IMR-90 (cell line): ENCODE results near the gene PPM1K. TPM values are rescaled to one million over a fixed set of nuclear protein-coding genes. Genes with fewer than 3 reads are reported as not detected.

Experiments used
- ATAC-seq: fragments of 200-7000 bp; cut with Tn5 transposase; 2 replicates; pipeline ENCODE4 v1.9.1; 2020; ENCODE audit warnings: low read depth, mild to moderate bottlenecking, moderate library complexity
- BruUV-seq: library from RNA; stranded (reverse); fragments of 400-500 nt; replicated peaks from 2 replicates; lab custom pipeline; 2021; lab: Mats Ljungman, UMichigan
- CTCF ChIA-PET: fragments of 300-600 bp; formaldehyde crosslinking; extraction: SDS; loops from one replicate; lab custom pipeline; 2021; ENCODE audit warnings: antibody characterized with exemption; lab: Yijun Ruan, JAX
- POLR2A ChIA-PET: fragments of 300-600 bp; sonication (Branson Sonifier 250); formaldehyde crosslinking; loops from one replicate; lab custom pipeline; 2022; ENCODE audit warnings: antibody characterized with exemption; ENCODE audit not compliant: unreplicated experiment; lab: Charles Lee
- DNase-seq: peaks from one replicate; pipeline ENCODE4 v3.0.0; 2013
- H2AFZ ChIP-seq: replicated peaks from 2 replicates; pipeline ENCODE3; 2013; ENCODE audit warnings: low read length, mild to moderate bottlenecking; ENCODE audit not compliant: poor library complexity
- H2AK5ac ChIP-seq: 2 replicates; pipeline ENCODE4 v1.6.1; 2013; ENCODE audit warnings: low read depth, low read length, inconsistent platforms
- H2AK9ac ChIP-seq: replicated peaks from 2 replicates; pipeline ENCODE3; 2013; ENCODE audit warnings: mild to moderate bottlenecking, low read depth, low read length, moderate library complexity; ENCODE audit not compliant: poor library complexity
- H2BK120ac ChIP-seq: 2 replicates; pipeline ENCODE4 v1.6.1; 2013; ENCODE audit warnings: low read depth, low read length, inconsistent platforms
- H2BK15ac ChIP-seq: 3 replicates; pipeline ENCODE4 v1.6.1; 2013; ENCODE audit warnings: low read depth, low read length, inconsistent platforms
- H2BK20ac ChIP-seq: 2 replicates; pipeline ENCODE4 v1.6.1; 2013; ENCODE audit warnings: low read depth, mild to moderate bottlenecking, inconsistent platforms, low read length, moderate library complexity
- H2BK5ac ChIP-seq: 2 replicates; pipeline ENCODE4 v1.6.1; 2013; ENCODE audit warnings: mild to moderate bottlenecking, low read depth, low read length, inconsistent platforms; ENCODE audit not compliant: poor library complexity, severe bottlenecking
- H3K14ac ChIP-seq: replicated peaks from 2 replicates; pipeline ENCODE4 v1.6.1; 2013; ENCODE audit warnings: low read depth, low read length, inconsistent platforms
- H3K18ac ChIP-seq: 2 replicates; pipeline ENCODE4 v1.6.1; 2013; ENCODE audit warnings: low read depth, low read length, control low read depth
- H3K23ac ChIP-seq: 2 replicates; pipeline ENCODE4 v1.6.1; 2013; ENCODE audit warnings: low read depth, low read length, inconsistent platforms
- H3K27ac ChIP-seq: 2 replicates; pipeline ENCODE4 v1.5.1; 2013; ENCODE audit warnings: mild to moderate bottlenecking, control low read depth, low read length; ENCODE audit not compliant: insufficient read depth
- H3K27me3 ChIP-seq: 2 replicates; pipeline ENCODE4 v1.6.1; 2013; ENCODE audit warnings: low read length; ENCODE audit not compliant: control insufficient read depth, insufficient read depth
- H3K36me3 ChIP-seq: 2 replicates; pipeline ENCODE4 v1.6.1; 2013; ENCODE audit warnings: low read length, mixed read lengths; ENCODE audit not compliant: control insufficient read depth, insufficient read depth
- H3K4ac ChIP-seq: 2 replicates; pipeline ENCODE4 v1.6.1; 2013; ENCODE audit warnings: low read depth, low read length, inconsistent platforms
- H3K4me1 ChIP-seq: 2 replicates; pipeline ENCODE4 v1.6.1; 2013; ENCODE audit warnings: low read length, mixed read lengths; ENCODE audit not compliant: control insufficient read depth, insufficient read depth
- H3K4me2 ChIP-seq: 2 replicates; pipeline ENCODE4 v1.6.1; 2013; ENCODE audit warnings: low read depth, mild to moderate bottlenecking, control low read depth, low read length, moderate library complexity
- H3K4me3 ChIP-seq: 2 replicates; pipeline ENCODE4 v1.5.1; 2013; ENCODE audit warnings: low read depth, mild to moderate bottlenecking, control low read depth, low read length, moderate library complexity; ENCODE audit not compliant: insufficient read depth
- H3K56ac ChIP-seq: 2 replicates; pipeline ENCODE4 v1.6.1; 2013; ENCODE audit warnings: low read length, inconsistent platforms; ENCODE audit not compliant: insufficient read depth; ENCODE audit errors: extremely low read depth
- H3K79me1 ChIP-seq, 2 experiments: 2 replicates each; pipeline ENCODE4 v1.6.1; 2013; ENCODE audit warnings: low read length in 2 of 2, inconsistent platforms in 1 of 2, low read depth in 1 of 2
- H3K9ac ChIP-seq: 2 replicates; pipeline ENCODE4 v1.6.1; 2013; ENCODE audit warnings: low read depth, low read length, control low read depth
- H3K9me1 ChIP-seq: 2 replicates; pipeline ENCODE4 v1.6.1; 2013; ENCODE audit warnings: low read length, inconsistent platforms; ENCODE audit not compliant: insufficient read depth
- H3K9me3 ChIP-seq: 2 replicates; pipeline ENCODE4 v1.6.1; 2013; ENCODE audit warnings: low read length; ENCODE audit not compliant: control insufficient read depth, insufficient read depth
- H4K20me1 ChIP-seq: 2 replicates; pipeline ENCODE4 v1.6.1; 2013; ENCODE audit warnings: low read length, inconsistent platforms; ENCODE audit not compliant: insufficient read depth
- H4K5ac ChIP-seq: 2 replicates; pipeline ENCODE4 v1.6.1; 2013; ENCODE audit warnings: mild to moderate bottlenecking, low read depth, low read length, control low read depth
- H4K8ac ChIP-seq, 2 experiments: 2 replicates each; pipeline ENCODE4 v1.6.1; 2013; ENCODE audit warnings: low read depth in 2 of 2, low read length in 2 of 2, control low read depth in 1 of 2, inconsistent platforms in 1 of 2
- H4K91ac ChIP-seq: 2 replicates; pipeline ENCODE4 v1.6.1; 2013; ENCODE audit warnings: low read depth, low read length, inconsistent platforms; ENCODE audit not compliant: insufficient read depth
- BHLHE40 ChIP-seq: fragments of 150-350 bp; IDR thresholded peaks from 2 replicates; pipeline ENCODE4 v1.6.1; 2016; ENCODE audit warnings: mild to moderate bottlenecking, low read depth, low read length
- CHD1 ChIP-seq: IDR thresholded peaks from 2 replicates; pipeline ENCODE4 v1.6.1; 2012; ENCODE audit warnings: low read depth, low read length, improper control_type of control experiment
- FOS ChIP-seq: fragments of 150-350 bp; IDR thresholded peaks from 2 replicates; pipeline ENCODE4 v1.6.1; 2016; ENCODE audit warnings: low read depth, low read length
- MAZ ChIP-seq: IDR thresholded peaks from 2 replicates; pipeline ENCODE4 v1.6.1; 2012; ENCODE audit warnings: low read depth, mild to moderate bottlenecking, low read length, improper control_type of control experiment, moderate library complexity, borderline replicate concordance
- POLR2A ChIP-seq: IDR thresholded peaks from 2 replicates; pipeline ENCODE4 v1.6.1; 2012; ENCODE audit warnings: mild to moderate bottlenecking, low read depth, low read length
- WGBS, 2 experiments: methylation state at CpG; one replicate each; pipeline versions ENCODE4 v1.1.5 to v1.1.7; 2013; ENCODE audit warnings: missing lambda C conversion rate in 2 of 2; ENCODE audit not compliant: insufficient read length in 1 of 2; ENCODE audit errors: extremely low coverage in 2 of 2; 5-methylcytosine and 5-hydroxymethylcytosine counted together
- dilution Hi-C: fragments of 300-500 bp; cut with HindIII; formaldehyde crosslinking; loops from one replicate; pipeline ENCODE4 v1.14.3; 2018; ENCODE audit warnings: low sequenced_read_pairs; ENCODE audit not compliant: unreplicated experiment
- in situ Hi-C: fragments of 300-500 bp; cut with MboI; formaldehyde crosslinking; loops from 3 replicates; pipeline ENCODE4 v1.14.3; 2019; ENCODE audit warnings: low sequenced_read_pairs, inconsistent platforms, mixed read lengths
- intact Hi-C: fragments of 100-400 bp; cut with micrococcal nuclease; formaldehyde crosslinking; loops from 2 replicates; pipeline ENCODE4 v1.10.0; 2022
- polyA plus RNA-seq, 3 experiments: library from polyadenylated mRNA; depleted of rRNA; stranded (reverse); fragments of >200 nt; gene quantifications; 2 replicates each; pipeline ENCODE4 v1.2.3, GENCODE V29; 2012; ENCODE audit warnings: low replicate concordance in 1 of 3
- total RNA-seq: library from RNA; depleted of rRNA; stranded (reverse); fragments of >200 nt; gene quantifications from 2 replicates; pipeline ENCODE4 v1.2.3, GENCODE V29; 2012
- TF ChIP-seq, protein P1 (sequence below): fragments of 150-350 bp; IDR thresholded peaks from 2 replicates; pipeline ENCODE4 v1.6.1; 2017; ENCODE audit warnings: mild to moderate bottlenecking, antibody characterized with exemption, low read length, low read depth

PPM1K gene
- total and polyA plus RNA-seq, 2 of the 4 experiments (the other 2 are of a cell fraction), result 6.1 to 11.5 TPM

DNA sequence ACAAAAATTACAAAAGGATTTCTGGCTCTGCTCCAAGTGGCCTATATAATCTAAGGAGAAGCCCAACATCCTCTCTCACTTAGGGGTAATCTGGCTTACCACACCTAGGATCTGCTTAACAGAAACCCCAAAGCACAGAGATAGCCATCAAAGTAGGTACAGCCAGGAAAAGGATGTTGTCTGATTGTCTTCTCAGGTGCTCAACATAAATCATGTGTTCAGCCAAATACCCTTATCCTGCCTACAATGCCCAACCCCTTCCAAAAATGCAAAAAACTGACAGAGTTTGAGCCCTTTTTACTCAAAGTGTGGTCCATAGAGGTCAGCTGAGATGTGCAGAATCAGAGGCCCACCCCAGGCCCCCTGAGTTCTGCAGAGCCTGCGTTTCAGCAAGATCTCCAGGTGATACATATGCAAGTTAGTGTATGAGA lies 53.9 kb downstream of the PPM1K start:
- H3K4me3 ChIP-seq, result no peak overlapping the region
- H4K91ac ChIP-seq, result no peak overlapping the region
- no peak overlapping the region for H2BK15ac ChIP-seq
- no peak overlapping the region for H3K4ac ChIP-seq
- no peaks in the 10 kb centered on the region for H3K36me3 ChIP-seq
- H3K79me1 ChIP-seq, result no peaks in the 10 kb centered on the region
- TF ChIP-seq CHD1 (no peak), MAZ (no peak), POLR2A (no peak), FOS (no peak), BHLHE40 (no peak)
- TF ChIP-seq, protein P1, sequence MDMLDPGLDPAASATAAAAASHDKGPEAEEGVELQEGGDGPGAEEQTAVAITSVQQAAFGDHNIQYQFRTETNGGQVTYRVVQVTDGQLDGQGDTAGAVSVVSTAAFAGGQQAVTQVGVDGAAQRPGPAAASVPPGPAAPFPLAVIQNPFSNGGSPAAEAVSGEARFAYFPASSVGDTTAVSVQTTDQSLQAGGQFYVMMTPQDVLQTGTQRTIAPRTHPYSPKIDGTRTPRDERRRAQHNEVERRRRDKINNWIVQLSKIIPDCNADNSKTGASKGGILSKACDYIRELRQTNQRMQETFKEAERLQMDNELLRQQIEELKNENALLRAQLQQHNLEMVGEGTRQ, result no peak
- no peak overlapping the region for H2AK9ac ChIP-seq
- no peak overlapping the region for H3K23ac ChIP-seq
- peak overlapping the region; percentile 24; the same call in 1 of the 2 replicates for H3K4me2 ChIP-seq
- no peaks in the 10 kb centered on the region for H3K9me3 ChIP-seq
- H2AK5ac ChIP-seq, result no peak overlapping the region
- intact Hi-C loops (loop anchor here (10.0 kb wide), 1 partner anchor 134 kb away; no protein-coding TSS in a partner anchor), dilution Hi-C loops (loop anchor here (25.0 kb wide), 1 partner anchor 282 kb away; the partner anchor contains the start of gene PYURF), in situ Hi-C loops (no loop called here)
- H2BK20ac ChIP-seq, result no peak overlapping the region
- no peak overlapping the region for H3K18ac ChIP-seq
- no peak for DNase-seq
- no CpG with 5 or more reads among the region's 1 CpG for WGBS, 2 experiments
- H2BK5ac ChIP-seq, result no peak overlapping the region
- H2BK120ac ChIP-seq, result no peak overlapping the region
- H3K14ac ChIP-seq, result no peak overlapping the region
- ChIA-PET CTCF (no interaction called here), POLR2A (no interaction called here)
- no peak overlapping the region for H4K5ac ChIP-seq
- peaks cover 3% of the 10 kb centered on the region for H3K4me1 ChIP-seq
- no peaks in the 10 kb centered on the region for H4K20me1 ChIP-seq
- no peaks in the 10 kb centered on the region; the same call in 1 of the 2 replicates for H3K27me3 ChIP-seq
- no peak overlapping the region for H3K9ac ChIP-seq
- peak overlapping the region in 1 of 2 experiments; percentile 55; a peak in 1 of 4 replicates for H4K8ac ChIP-seq
- H3K56ac ChIP-seq, result no peak overlapping the region
- H3K27ac ChIP-seq, result no peak overlapping the region
- no peak overlapping the region for H2AFZ ChIP-seq
- H3K9me1 ChIP-seq, result no peaks in the 10 kb centered on the region
- no peak for ATAC-seq
- no TSS peak for BruUV-seq
